Inflammatory macrophage treated with lipopolysaccharide for 1 hour (primary cell): ENCODE results near the gene CFAP141.
A peak's percentile ranks its signal among the peaks of the same experiment; 100 is the strongest.
"Not testable (repeated sequence)": the region's sequence is repeated elsewhere in the genome, so short reads cannot be mapped to it uniquely, and the experiment has no call there.

Experiments
- DNase-seq, 2 donors: peaks; one replicate each; pipeline ENCODE4 v3.0.0-alpha.2; 2020 to 2022

Gene CFAP141

GRCh38 chr1:154207262-154207661, 1.1 kb upstream of the CFAP141 start:
- DNase-seq, result no peak

GRCh38 chr1:154205778-154206177, 355 bp downstream of the CFAP141 start:
- not testable (repeated sequence) for DNase-seq

- no peak for DNase-seq
Observed at GRCh38 chr1:154199563-154199879, 6.6 kb downstream of the CFAP141 start.

GRCh38 chr1:154198756-154199562, 7.2 kb downstream of the CFAP141 start:
- peak; percentile 57 to 83 for DNase-seq

GRCh38 chr1:154193821-154194220, 12.3 kb downstream of the CFAP141 start:
- DNase-seq, result no peak

GRCh38 chr1:154192476-154192875, 13.7 kb downstream of the CFAP141 start:
- no peak for DNase-seq

- peak in 1 of 2 donors; percentile 28 for DNase-seq
Observed at GRCh38 chr1:154191990-154192461, 14.1 kb downstream of the CFAP141 start, which contains the start of gene TPM3. Gene TPM3, minus strand, starts transcription at chr1:154192100. Its CDS starts 82 bp downstream, at chr1:154192018.

GRCh38 chr1:154190550-154190949, 15.6 kb downstream of the CFAP141 start:
- no peak for DNase-seq

GRCh38 chr1:154186852-154187501, 19.2 kb downstream of the CFAP141 start:
- no peak for DNase-seq

GRCh38 chr1:154186177-154186576, 20.0 kb downstream of the CFAP141 start:
- DNase-seq, result peak; percentile 52 to 85

- peak; percentile 96 for DNase-seq
Observed at GRCh38 chr1:154183046-154183915, 22.9 kb downstream of the CFAP141 start.

GRCh38 chr1:154182344-154183045, 23.6 kb downstream of the CFAP141 start:
- DNase-seq, result peak; percentile 90 to 96

- DNase-seq, result no peak
Observed at GRCh38 chr1:154181944-154182343, 24.2 kb downstream of the CFAP141 start.

GRCh38 chr1:154179946-154180687, 26.0 kb downstream of the CFAP141 start:
- peak; percentile 77 to 86 for DNase-seq

- no peak for DNase-seq
Observed at GRCh38 chr1:154178911-154179811, 27.0 kb downstream of the CFAP141 start.

GRCh38 chr1:154178013-154178412, 28.1 kb downstream of the CFAP141 start:
- no peak for DNase-seq

GRCh38 chr1:154176337-154176736, 29.8 kb downstream of the CFAP141 start:
- peak in 1 of 2 donors; percentile 39 for DNase-seq

GRCh38 chr1:154174654-154175053, 31.5 kb downstream of the CFAP141 start:
- no peak for DNase-seq

- no peak for DNase-seq
Observed at GRCh38 chr1:154171880-154172279, 34.3 kb downstream of the CFAP141 start.

- DNase-seq, result no peak
Observed at GRCh38 chr1:154171223-154171583, 34.9 kb downstream of the CFAP141 start.
